Nephron (organoid): Measurements from ENCODE around the gene CITED4.

Experiments
- H3K27ac Mint-ChIP-seq, 3 experiments: 2 replicates each; pipeline ENCODE4 v1.8.0; 2020; ENCODE audit warnings: mixed read lengths in 3 of 3, mild to moderate bottlenecking in 2 of 3, moderate library complexity in 1 of 3
- H3K27me3 Mint-ChIP-seq: 2 replicates; pipeline ENCODE4 v1.8.0; 2021; ENCODE audit warnings: low read depth, mild to moderate bottlenecking, moderate library complexity, mixed read lengths
- H3K36me3 Mint-ChIP-seq: 2 replicates; pipeline ENCODE4 v1.8.0; 2020; ENCODE audit warnings: low read depth, mixed read lengths
- H3K4me1 Mint-ChIP-seq: 2 replicates; pipeline ENCODE4 v1.8.0; 2020; ENCODE audit warnings: mixed read lengths
- H3K4me3 Mint-ChIP-seq, 3 experiments: 2 replicates each; pipeline ENCODE4 v1.8.0; 2020; ENCODE audit warnings: mild to moderate bottlenecking in 3 of 3, mixed read lengths in 3 of 3, moderate library complexity in 2 of 3
- H3K9me3 Mint-ChIP-seq: 2 replicates; pipeline ENCODE4 v1.8.0; 2020; ENCODE audit warnings: mixed read lengths
- TF ChIP-seq, protein P1 (sequence below), 3 experiments: fragments of 200-600 bp; sonication (generic); IDR thresholded peaks; one replicate each; pipeline ENCODE4 v1.5.0; 2021; ENCODE audit warnings: antibody characterized with exemption in 3 of 3; ENCODE audit not compliant: unreplicated experiment in 3 of 3

The CITED4 gene

DNA sequence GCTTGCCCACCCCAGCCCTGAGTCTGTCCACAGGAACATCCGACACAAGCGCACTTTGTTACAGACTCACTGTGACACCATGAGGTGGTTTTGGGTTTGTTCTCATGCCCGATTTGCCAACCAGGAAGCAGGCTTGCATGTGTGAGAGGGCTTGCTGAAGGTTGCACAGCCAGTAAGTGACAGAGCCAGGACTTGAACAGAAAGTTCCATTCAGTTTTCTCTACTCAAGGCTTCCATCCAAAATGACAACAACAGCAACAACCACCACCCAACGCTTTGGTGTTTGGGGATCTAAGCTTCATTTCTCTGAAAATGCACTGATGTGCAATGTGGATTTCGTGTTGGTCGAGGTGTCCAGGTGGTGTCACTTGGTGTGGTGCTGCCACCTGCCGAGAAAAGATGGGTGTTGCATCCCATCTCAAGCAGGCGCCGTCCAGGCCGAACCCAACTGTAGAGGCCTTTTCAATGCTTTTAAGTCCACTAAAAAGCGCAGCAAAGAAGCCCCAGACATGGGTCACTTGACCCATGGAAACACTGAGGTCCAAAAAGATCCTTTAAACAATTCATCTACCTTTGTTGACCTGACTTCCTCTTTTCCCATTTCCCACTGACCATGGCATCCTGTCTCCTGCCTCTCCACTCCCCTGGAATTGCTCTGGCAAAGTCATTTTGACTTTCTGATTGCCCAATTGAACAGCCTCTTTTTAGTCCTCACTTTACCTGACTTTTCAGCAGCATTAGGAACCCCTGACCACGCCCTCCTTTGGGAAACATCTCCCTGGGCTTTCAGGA is 12.2 kb downstream of the CITED4 start:
- H3K4me3 Mint-ChIP-seq = no peak overlapping the region
- H3K9me3 Mint-ChIP-seq = no peaks in the 10 kb centered on the region
- H3K27me3 Mint-ChIP-seq = peaks cover 5% of the 10 kb centered on the region
- H3K36me3 Mint-ChIP-seq = no peaks in the 10 kb centered on the region
- H3K27ac Mint-ChIP-seq = peak overlapping the region in 1 of 3 experiments; percentile 32
- TF ChIP-seq, protein P1, sequence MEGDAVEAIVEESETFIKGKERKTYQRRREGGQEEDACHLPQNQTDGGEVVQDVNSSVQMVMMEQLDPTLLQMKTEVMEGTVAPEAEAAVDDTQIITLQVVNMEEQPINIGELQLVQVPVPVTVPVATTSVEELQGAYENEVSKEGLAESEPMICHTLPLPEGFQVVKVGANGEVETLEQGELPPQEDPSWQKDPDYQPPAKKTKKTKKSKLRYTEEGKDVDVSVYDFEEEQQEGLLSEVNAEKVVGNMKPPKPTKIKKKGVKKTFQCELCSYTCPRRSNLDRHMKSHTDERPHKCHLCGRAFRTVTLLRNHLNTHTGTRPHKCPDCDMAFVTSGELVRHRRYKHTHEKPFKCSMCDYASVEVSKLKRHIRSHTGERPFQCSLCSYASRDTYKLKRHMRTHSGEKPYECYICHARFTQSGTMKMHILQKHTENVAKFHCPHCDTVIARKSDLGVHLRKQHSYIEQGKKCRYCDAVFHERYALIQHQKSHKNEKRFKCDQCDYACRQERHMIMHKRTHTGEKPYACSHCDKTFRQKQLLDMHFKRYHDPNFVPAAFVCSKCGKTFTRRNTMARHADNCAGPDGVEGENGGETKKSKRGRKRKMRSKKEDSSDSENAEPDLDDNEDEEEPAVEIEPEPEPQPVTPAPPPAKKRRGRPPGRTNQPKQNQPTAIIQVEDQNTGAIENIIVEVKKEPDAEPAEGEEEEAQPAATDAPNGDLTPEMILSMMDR (IDR thresholded peaks at IDR 0.05; ENCODE audit: unreplicated experiment in 3 of 3) = peak; percentile 78 to 93 (median 91)
- no peaks in the 10 kb centered on the region for H3K4me1 Mint-ChIP-seq

DNA sequence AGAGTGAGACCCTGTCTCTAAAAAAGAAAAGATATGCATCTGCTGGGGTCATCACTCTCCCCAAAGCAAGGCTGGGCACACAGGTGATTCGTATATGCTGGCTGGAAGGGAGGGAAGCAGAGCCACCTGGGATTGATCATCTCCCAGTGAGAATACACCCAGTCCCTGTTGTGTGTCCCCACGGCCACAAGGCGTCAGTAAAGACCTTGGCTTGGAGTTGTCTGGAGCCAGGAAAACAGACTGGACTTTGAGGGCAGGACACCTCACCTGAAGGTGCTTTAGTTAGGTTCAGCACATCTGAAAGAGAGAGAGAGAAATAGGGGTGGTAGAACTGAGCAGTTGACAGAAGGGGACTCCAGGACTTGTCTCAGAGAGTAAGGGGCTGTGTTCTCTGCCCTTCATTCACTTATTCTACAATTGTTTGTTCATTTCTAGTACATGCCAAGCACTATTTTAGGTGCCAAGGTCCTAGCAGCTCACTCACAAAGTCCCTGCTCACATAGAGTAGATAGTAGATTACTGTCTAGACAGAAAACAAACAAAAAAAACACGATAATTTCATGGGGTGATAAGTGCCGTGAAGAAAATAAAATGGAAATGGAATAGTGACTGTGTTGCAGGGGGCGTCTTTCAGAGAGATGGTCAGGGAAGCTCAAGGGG is 13.5 kb downstream of the CITED4 start:
- TF ChIP-seq, protein P1 (IDR thresholded peaks at IDR 0.05; ENCODE audit: unreplicated experiment in 3 of 3) = peak; percentile 70 to 91 (median 81)
- H3K27me3 Mint-ChIP-seq = peaks cover 5% of the 10 kb centered on the region
- H3K36me3 Mint-ChIP-seq = no peaks in the 10 kb centered on the region
- no peaks in the 10 kb centered on the region for H3K9me3 Mint-ChIP-seq
- H3K27ac Mint-ChIP-seq = no peak overlapping the region
- no peaks in the 10 kb centered on the region for H3K4me1 Mint-ChIP-seq
- no peak overlapping the region for H3K4me3 Mint-ChIP-seq

DNA sequence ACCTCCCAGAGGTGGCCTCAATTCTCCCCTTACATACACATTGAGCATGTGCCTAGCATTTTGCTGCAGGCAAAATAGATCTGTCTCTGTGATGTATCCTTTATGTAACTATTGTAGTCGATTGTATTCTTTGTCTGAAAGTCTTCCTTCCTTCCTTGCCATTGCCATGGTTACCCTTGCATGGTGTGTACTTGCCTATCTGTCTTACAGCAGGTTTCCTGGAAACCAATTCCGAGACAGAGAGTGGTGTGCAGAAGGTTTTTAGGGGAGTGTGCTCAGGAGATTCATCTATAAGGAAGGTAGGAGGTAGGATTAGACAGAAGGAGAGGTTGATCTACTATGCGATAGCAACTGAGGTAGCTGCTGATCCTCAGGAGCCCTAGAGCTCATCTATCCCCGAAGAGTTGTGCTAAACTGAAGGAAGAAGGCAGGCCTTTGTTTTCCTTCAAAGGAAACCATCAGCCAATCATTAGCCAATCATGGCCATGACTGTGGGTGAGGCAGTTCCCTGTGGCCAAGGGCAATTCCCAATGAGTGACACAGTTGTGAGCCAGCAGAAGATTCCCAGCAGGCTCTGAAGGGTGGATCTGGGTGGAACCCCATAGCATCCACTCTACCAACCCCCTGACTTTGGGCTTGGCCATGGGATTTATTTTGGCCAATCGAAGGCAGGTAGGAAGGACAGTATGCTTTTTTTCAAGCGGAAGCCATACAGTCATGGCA is 15.0 kb downstream of the CITED4 start:
- no peaks in the 10 kb centered on the region for H3K4me1 Mint-ChIP-seq
- peaks cover 5% of the 10 kb centered on the region for H3K9me3 Mint-ChIP-seq
- no peak overlapping the region for H3K4me3 Mint-ChIP-seq
- no peaks in the 10 kb centered on the region for H3K36me3 Mint-ChIP-seq
- TF ChIP-seq, protein P1 (IDR thresholded peaks at IDR 0.05; ENCODE audit: unreplicated experiment in 3 of 3) = no peak
- no peak overlapping the region for H3K27ac Mint-ChIP-seq
- peaks cover 5% of the 10 kb centered on the region for H3K27me3 Mint-ChIP-seq

DNA sequence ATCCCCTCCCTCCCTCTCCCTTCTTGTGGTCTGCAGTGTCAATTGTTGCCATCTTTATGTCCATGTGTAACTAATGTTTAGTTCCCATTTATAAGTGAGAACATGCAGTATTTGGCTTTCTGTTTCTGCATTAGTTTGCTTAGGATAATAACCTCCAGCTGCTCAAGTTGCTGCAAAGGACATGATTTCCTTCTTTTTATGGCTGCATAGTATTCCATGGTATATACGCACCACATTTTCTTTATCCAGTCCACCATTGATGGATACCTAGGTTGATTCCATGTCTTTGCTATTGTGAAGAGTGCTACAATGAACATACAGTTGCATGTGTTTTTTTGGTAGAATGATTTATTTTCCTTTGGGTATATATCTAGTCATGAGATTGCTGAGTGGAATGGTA is 16.3 kb downstream of the CITED4 start:
- Mint-ChIP-seq H3K36me3 (no peaks in the 10 kb centered on the region), H3K27me3 (peaks cover 5% of the 10 kb centered on the region), H3K9me3 (peaks cover 5% of the 10 kb centered on the region), H3K4me1 (no peaks in the 10 kb centered on the region), H3K4me3 (no peak overlapping the region), H3K27ac (no peak overlapping the region)
- TF ChIP-seq, protein P1 (IDR thresholded peaks at IDR 0.05; ENCODE audit: unreplicated experiment in 3 of 3) = no peak

DNA sequence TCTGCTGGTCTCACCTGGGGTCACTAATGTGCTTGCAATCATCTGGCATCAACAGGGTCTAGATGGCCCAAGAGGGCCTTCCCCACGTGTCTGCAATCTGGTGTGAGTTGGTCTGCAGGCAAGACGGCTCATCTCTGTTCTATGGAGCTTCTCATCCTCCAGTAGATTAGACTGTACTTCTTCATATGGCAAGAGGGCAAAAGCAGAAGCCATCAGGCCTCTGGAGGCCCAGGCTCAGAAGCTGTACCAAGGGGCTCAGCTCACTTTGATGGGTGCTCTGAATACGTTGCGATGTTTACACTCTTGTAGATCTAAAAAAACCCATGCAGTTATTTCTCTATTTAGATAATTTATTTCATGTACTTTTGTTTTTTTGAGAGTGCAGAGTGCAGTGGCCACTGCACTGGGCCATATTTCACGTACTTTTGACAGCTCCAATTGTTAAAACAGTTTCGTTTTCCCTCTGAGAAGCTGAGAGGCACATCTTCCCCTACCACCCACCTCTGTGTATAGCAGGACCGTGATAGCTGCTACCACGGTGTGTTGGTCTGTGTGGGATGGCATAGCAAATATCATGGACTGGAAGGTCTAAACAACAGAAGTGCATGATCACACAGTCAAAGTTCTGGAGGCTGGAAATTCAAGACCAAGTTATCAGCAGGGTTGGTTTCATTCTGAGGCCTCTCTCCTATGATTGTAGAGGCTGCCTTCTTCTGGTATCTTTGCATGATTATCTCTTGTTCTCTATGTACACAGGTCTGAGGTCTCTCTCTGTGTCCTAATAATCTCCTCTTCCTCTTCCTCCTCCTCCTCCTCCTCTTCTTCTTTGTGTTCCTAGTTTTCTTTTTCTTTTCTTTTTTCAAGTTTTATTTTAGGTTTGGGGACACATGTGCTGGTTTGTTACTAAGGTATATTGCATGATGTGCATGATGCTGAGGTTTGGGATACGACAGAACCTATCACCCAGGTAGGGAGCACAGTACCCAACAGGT is 17.0 kb downstream of the CITED4 start:
- Mint-ChIP-seq H3K4me1 (no peaks in the 10 kb centered on the region), H3K27me3 (peaks cover 5% of the 10 kb centered on the region), H3K27ac (peak overlapping the region in 2 of 3 experiments; percentile 50 to 53), H3K36me3 (no peaks in the 10 kb centered on the region), H3K4me3 (no peak overlapping the region), H3K9me3 (peaks cover 5% of the 10 kb centered on the region)
- TF ChIP-seq, protein P1 (IDR thresholded peaks at IDR 0.05; ENCODE audit: unreplicated experiment in 3 of 3) = no peak
